DMS53 (cell line): ENCODE results near the gene BMP2K.

ENCODE experiments used
- DNase-seq: peaks from one replicate; lab custom pipeline; 2025; lab: John Stamatoyannopoulos, UW

Gene BMP2K

DNA sequence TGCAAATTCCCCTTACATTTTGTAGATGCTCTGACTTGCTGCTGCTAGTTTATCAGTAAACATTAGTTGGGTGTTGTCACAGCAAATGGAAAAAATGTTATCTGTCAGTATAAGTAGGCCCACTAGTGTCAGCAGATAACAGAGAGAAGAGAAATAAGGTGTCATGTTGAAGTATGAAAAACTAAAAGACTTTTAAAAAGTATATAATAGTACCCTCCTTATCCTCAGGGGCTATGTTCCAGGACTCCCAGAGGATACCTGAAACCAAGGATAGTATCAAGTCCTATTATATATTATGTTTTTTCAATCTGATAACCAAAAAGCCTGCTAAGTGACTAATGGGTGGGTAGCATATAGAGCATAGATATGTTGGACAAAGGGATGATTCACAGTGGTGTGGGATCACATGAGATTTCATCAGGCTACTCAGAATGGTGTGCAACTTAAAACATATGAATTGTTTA lies 11.6 kb upstream of the BMP2K start:
- DNase-seq = no peak

- no peak for DNase-seq
These were observed 10.6 kb upstream of the BMP2K start for GRCh38 chr4:78765432-78766006.

DNA sequence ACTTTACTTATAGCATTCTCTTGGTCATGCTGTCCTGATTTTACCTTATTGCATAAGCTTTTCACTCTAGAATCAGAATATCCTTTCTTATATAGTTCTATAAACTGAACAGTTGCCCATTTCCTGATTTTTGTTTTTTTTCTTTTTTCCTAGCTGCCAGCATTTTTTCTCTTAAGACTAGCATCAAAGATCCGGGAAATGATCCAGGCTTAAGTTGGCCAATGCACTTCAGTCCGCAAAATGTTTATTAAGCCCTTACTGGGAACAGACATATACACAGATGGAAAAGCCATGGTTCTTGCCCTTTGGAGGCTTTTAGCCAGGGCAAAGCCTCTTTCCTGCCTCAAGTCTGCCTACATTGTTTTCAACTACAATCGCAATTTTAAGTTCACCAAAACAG lies 10.1 kb upstream of the BMP2K start:
- DNase-seq = no peak

GRCh38 chr4:78766650-78767049 lies 9.5 kb upstream of the BMP2K start:
- no peak for DNase-seq

- DNase-seq = no peak
These were observed 8.8 kb upstream of the BMP2K start for GRCh38 chr4:78767350-78767749.

GRCh38 chr4:78768452-78769180 lies 7.5 kb upstream of the BMP2K start:
- DNase-seq = no peak

DNA sequence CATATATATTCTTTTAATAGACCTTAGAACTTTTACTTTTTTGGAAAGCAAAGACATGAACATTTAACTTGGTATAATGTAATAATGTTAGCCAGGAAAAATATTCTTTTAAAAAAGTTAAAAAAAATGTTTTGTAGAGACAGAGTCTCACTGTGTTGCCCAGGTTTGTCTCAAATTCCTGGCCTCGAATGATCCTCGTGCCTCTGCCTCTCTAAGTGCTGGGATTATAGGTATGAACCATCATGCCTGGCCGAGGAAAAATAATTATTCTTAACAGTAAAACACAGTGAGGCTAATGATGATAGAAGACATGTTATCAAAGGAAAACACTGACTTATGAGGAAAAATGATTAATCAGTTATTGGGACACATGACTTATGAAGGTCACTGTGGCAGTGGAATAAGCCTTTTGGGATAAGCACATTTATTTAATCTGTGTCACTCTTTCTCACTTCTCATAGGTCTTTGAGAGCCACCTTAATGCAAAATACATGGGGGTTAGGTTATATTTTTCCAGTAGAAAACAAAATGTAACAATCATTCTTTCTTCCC lies 6.0 kb upstream of the BMP2K start:
- no peak for DNase-seq

- DNase-seq = no peak
These were observed 3.5 kb upstream of the BMP2K start for GRCh38 chr4:78772526-78773091.

GRCh38 chr4:78774417-78774816 lies 1.7 kb upstream of the BMP2K start:
- no peak for DNase-seq

DNA sequence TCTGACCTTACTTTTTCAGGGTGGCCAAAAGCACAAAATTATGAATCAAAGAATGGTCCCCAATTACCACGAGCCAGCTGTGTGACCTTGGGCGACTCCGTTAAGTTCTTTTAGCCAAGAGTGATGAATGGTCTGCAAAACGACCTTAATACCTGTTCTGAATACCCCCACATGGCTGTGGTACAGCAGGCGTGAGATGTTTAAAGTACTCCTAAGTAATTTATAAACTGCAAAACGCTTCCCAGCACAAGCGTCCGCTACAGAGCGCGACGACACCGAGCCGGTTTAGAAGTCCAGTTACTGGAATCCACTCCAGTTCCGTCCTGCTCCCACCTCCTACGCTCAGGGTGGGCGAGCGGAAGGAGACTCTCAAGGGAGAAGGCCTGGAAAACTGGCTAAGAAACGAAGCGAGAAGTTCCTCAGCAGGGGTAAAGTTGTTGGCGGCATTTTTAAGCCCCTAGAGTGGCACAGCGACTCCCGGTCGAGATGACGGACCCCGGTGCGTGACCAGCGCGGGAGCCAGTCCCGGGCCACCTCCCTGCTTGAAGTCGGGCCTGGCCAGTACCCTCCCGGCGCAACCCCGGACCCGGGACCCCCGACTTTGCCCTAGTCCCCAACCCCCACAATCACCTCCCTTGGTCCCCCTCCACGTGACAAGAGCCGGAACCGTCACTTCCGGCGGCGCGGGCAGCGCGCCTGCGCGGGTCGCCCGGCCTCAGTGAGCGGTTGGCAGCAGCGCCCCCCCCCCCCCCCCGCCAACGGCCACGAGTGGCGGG lies 659 bp upstream of the BMP2K start:
- DNase-seq = peak; percentile 83

GRCh38 chr4:78776729-78777575 lies 802 bp downstream of the BMP2K start:
- DNase-seq = peak; percentile 59

DNA sequence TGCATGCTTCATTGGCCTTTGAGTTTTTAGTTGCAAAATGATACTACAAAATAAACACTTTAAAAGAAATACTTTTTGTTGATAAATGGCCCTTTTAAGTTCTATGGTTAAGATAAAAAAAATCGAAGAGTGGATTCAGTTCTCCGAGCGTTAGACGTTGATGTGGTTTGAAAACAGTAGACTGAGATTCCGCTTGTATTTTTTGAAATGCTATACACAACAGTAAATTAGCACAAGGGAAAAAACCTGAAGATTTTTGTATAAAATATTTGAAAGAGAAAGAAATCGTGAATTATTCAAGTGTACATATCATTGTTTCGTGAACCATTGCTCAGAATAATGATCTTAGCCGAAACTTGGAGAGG lies 1.4 kb downstream of the BMP2K start:
- no peak for DNase-seq

DNA sequence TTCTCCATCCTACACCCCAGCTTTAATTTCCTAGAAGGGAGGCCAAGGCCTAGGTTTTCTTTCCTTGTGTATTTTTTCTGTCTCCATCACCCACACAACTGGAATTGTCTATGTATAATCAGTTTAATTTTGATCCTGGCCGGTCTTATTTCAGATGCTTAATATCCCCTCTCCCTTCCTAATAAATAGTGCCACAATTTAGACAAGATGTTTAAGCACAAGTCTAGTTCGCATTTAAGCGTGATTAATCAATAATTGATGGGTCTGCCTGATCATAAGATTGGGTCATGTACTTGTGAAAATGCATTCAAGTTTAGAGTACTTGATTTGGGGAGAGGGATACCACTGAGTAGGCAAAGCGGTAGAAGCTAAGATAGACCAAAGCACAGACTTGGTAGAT lies 2.4 kb downstream of the BMP2K start:
- DNase-seq = no peak

DNA sequence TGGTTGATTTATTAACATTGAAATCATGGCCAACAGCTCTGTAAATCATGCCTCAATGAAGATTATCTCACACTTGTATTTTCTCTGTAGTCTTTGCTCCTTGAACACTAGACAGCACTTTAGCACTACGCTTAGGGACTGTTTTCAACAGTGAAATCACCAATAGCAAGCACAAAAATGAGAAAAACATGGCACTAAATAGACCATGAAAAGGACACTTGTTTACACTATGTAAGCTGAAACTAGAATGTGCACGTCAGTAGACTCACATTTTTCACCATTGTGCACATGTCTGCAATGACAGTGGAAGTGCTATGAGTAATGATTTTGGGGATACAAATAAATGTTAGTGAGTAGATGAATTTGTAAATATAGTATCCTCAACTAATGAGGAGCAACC lies 3.1 kb downstream of the BMP2K start:
- peak; percentile 18 for DNase-seq

DNA sequence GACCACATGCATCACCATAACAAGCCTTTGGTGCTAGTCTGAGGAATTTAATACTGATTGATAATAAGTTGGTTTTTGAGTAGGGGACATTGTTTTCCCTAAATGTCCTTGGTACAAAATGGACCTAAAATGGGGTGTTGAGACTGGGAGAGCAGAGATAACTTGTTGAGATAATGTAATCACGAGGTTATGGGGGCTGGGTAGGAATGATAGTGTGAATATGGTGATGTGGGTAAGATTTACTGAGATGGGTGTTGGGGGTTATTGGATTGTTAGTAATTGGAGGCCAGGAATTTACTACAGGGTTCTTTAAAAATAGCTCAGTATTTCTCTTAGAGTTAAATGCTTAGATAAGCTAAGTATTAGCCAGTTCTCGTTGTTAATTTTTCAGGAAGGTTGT lies 3.9 kb downstream of the BMP2K start:
- DNase-seq = no peak

GRCh38 chr4:78781139-78781538 lies 5.0 kb downstream of the BMP2K start:
- no peak for DNase-seq

GRCh38 chr4:78781924-78782323 lies 5.8 kb downstream of the BMP2K start:
- peak; percentile 57 for DNase-seq

DNA sequence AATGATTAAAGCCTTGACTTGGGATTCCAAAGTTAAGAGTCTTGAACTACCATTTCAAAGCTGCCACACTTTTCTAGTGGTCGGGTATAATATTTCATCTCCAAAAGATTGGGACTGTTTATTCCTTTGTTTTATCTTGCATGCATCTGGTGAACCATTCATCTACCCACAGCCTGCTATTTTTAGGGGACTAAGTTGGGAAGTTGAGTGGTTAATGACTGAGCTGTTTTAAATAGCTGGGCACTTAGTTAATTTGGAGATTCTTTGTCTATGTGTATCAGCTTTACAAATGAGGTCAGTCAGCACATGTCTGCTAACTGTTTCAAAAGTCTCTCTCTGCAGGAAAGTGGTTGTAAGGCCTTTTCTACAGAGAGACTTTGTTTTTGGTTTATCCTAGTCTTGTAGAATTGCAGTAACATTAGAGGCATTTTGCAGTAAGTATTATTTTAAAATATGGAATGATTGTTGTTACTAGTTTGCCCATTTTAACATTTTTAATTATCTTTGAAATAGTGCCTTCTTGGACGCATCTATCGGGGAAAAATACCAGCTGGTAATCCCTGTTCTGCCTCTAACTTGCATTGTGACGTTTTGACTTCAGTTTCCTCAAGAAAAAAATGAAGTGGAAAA lies 8.2 kb downstream of the BMP2K start:
- no peak for DNase-seq

GRCh38 chr4:78787392-78788006 lies 11.3 kb downstream of the BMP2K start:
- no peak for DNase-seq

DNA sequence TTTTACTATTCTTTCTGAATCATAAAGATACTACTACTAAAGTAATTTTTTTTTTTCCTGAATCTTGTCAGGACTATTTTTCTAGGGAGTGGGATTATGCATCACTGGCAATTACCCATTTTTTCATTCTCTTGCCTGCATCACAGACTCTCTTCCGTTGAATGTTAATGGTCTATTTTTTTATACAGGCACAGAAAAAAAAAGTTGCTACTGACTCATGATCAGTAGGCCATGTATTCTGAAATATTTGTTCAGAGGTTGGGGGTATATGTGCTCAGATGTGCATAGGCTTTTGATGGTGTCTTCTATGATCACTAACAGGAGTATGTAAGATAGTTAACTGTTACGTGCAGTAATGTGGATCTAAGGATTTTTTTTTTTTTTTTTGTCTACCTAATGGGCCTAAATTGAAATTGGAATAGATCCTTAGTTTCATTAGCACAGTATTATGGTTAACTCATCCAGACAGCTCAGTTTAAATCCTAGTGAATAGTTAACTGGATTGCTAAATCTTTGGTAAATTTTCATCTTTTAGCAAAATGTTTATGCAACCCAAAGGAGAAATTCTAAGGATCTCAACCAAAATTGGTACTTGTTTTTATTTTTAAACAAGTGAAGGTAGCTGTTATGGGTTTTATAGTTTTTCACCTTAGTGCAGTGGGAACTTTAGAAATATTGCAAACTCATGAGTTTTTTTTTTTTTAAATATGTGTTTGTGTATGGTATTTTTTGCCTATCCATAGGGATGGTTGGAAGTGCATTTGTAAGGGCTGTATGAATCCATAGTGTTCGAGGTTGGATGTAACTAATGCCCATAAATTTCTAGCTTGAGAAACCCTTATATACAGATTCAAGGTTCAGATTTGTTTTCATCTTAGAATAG lies 12.1 kb downstream of the BMP2K start:
- no peak for DNase-seq
